Astrocyte of the spinal cord (primary cell): ENCODE data around the gene RNF40.

Source experiments
- DNase-seq: peaks from one replicate; pipeline ENCODE4 v3.0.0; 2011; ENCODE audit warnings: low read depth, low spot score
- H3K4me3 ChIP-seq: 2 replicates; pipeline ENCODE4 v1.5.1; 2011; ENCODE audit warnings: low read depth, mild to moderate bottlenecking, low read length, moderate library complexity
- in situ Hi-C: cut with HindIII; loops from 2 replicates; pipeline ENCODE4 v1.10.0; 2017; ENCODE audit warnings: low sequenced_read_pairs
- TF ChIP-seq, protein P1 (sequence below): IDR thresholded peaks from 2 replicates; pipeline ENCODE4 v1.5.1; 2012; ENCODE audit warnings: low read depth, mild to moderate bottlenecking, low read length, inconsistent platforms

RNF40 gene

GRCh38 chr16:30761928-30762902 lies at the start of gene RNF40, which contains the start of gene CFAP119:
Gene RNF40 (plus strand): TSS chr16:30762322. CDS start chr16:30762546, 224 bp downstream.
Gene CFAP119 (minus strand): TSS chr16:30762062. CDS start chr16:30761748, 314 bp downstream.
- H3K4me3 ChIP-seq, result peak within 1 kb of the TSS; percentile 95
- DNase-seq, result peak; percentile 99
- in situ Hi-C loops, result no loop called here
- TF ChIP-seq, protein P1, sequence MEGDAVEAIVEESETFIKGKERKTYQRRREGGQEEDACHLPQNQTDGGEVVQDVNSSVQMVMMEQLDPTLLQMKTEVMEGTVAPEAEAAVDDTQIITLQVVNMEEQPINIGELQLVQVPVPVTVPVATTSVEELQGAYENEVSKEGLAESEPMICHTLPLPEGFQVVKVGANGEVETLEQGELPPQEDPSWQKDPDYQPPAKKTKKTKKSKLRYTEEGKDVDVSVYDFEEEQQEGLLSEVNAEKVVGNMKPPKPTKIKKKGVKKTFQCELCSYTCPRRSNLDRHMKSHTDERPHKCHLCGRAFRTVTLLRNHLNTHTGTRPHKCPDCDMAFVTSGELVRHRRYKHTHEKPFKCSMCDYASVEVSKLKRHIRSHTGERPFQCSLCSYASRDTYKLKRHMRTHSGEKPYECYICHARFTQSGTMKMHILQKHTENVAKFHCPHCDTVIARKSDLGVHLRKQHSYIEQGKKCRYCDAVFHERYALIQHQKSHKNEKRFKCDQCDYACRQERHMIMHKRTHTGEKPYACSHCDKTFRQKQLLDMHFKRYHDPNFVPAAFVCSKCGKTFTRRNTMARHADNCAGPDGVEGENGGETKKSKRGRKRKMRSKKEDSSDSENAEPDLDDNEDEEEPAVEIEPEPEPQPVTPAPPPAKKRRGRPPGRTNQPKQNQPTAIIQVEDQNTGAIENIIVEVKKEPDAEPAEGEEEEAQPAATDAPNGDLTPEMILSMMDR, result no peak

GRCh38 chr16:30715750-30716445 lies 46.2 kb upstream of the RNF40 start:
- TF ChIP-seq, protein P1, result no peak
- DNase-seq, result no peak
- in situ Hi-C loops, result no loop called here
- H3K4me3 ChIP-seq, result no peak overlapping the region

DNA sequence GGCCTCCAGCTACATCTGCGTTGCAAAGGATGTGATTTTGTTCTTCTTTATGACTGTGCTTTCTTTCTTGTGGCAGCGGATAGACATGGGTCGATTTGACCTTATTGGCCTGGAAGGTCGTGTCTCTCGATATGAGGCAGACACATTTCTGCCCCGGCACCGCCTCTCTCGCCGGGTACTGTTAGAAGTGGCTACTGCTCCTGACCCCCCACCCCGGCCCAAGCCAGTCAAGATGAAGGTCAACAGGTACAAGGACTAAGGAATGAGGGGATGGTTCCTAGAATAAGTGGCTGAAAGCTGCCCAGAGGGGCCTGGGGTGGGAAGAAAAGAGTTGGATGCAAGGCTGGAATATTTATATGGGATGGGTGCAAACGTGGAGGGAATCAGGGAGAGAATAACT lies 42.0 kb upstream of the RNF40 start:
- DNase-seq, result no peak
- TF ChIP-seq, protein P1, result no peak
- in situ Hi-C loops, result no loop called here
- no peak overlapping the region for H3K4me3 ChIP-seq

DNA sequence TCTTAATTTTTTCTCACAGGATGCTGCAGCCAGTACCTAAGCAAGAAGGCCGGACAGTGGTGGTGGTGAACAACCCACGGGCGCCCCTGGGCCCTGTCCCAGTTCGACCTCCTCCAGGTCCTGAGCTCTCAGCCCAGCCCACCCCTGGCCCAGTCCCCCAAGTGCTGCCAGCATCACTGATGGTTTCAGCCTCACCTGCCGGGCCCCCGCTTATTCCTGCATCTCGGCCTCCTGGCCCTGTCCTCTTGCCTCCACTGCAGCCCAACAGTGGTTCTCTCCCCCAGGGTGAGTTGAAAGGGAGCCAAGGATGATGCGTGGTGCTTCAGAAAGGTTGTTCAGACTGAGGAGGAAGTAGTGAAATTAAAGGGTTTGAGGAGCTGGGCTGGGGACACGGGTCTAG lies 41.4 kb upstream of the RNF40 start:
- TF ChIP-seq, protein P1, result no peak
- in situ Hi-C loops, result no loop called here
- no peak for DNase-seq
- no peak overlapping the region for H3K4me3 ChIP-seq

GRCh38 chr16:30721167-30721566 lies 41.0 kb upstream of the RNF40 start:
- H3K4me3 ChIP-seq, result no peak overlapping the region
- in situ Hi-C loops, result no loop called here
- TF ChIP-seq, protein P1, result no peak
- no peak for DNase-seq

DNA sequence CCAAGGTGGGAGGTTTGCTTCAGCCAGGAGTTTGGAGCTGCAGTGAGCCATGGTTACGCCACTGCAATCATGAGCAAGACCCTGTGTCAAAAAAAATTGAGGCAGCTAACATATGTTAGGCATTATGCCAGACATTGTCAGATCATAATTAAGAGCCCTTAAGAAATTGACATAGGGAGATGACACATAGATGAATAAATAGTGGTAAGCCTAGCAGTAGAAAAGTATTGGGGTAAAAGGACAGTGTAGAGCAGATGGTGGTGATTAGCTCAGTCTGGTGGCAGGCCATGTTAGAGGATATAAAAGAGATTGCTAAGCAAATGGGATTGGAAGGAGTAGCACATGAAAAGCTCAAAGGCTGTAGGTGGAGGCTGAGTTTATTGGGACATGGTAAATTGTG lies 40.5 kb upstream of the RNF40 start:
- TF ChIP-seq, protein P1, result no peak
- DNase-seq, result no peak
- H3K4me3 ChIP-seq, result no peak overlapping the region
- in situ Hi-C loops, result no loop called here
